Measurements from ENCODE around the gene MYO1E.

DNA sequence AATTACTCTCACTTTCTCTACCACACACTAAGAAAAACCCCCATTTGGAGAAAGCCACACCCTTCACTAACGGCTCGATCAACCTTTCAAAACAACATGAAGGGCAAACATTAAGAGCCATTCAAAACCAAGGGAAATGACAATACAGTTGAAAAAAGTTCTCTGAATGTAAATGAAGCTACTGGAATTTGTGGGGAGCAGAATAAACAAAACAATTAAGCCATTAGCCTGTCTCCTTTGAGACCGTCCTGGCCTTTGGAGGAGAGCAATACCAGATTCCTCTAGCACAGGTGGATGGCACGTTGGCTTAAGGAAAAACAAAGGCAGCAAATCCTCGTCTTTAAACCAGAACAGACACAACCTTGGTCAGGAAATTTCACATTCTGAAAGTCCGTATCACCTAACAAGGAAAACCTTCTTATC, 18.7 kb downstream of the MYO1E start:
- TF ChIP-seq, protein P1, sequence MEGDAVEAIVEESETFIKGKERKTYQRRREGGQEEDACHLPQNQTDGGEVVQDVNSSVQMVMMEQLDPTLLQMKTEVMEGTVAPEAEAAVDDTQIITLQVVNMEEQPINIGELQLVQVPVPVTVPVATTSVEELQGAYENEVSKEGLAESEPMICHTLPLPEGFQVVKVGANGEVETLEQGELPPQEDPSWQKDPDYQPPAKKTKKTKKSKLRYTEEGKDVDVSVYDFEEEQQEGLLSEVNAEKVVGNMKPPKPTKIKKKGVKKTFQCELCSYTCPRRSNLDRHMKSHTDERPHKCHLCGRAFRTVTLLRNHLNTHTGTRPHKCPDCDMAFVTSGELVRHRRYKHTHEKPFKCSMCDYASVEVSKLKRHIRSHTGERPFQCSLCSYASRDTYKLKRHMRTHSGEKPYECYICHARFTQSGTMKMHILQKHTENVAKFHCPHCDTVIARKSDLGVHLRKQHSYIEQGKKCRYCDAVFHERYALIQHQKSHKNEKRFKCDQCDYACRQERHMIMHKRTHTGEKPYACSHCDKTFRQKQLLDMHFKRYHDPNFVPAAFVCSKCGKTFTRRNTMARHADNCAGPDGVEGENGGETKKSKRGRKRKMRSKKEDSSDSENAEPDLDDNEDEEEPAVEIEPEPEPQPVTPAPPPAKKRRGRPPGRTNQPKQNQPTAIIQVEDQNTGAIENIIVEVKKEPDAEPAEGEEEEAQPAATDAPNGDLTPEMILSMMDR (conservative IDR thresholded peaks at IDR 0.05; ENCODE audit: low read depth, low read length), result no peak
- TF ChIP-seq EZH2phosphoT487 (IDR thresholded peaks at IDR 0.05; ENCODE audit: borderline replicate concordance, low read length) (no peak), EZH2 (IDR thresholded peaks at IDR 0.05; ENCODE audit: low read length, unreplicated experiment) (no peak)
